HepG2 (cell line): ENCODE results near the gene DDX54. TPM values are rescaled to one million over a fixed set of nuclear protein-coding genes. Genes with fewer than 3 reads are reported as not detected.

ENCODE experiments used
- ATAD3A ChIP-seq: sonication (generic); formaldehyde crosslinking; IDR thresholded peaks from 2 replicates; pipeline ENCODE4 v1.4.0; 2020; ENCODE audit warnings: missing genetic modification reagents
- DNMT1 ChIP-seq: sonication (generic); formaldehyde crosslinking; IDR thresholded peaks from 2 replicates; pipeline ENCODE4 v1.5.1; 2020; ENCODE audit warnings: mild to moderate bottlenecking, missing genetic modification reagents
- FOXJ3 ChIP-seq: sonication (generic); formaldehyde crosslinking; IDR thresholded peaks from 2 replicates; pipeline ENCODE4 v1.4.0; 2020; ENCODE audit warnings: missing genetic modification reagents, mild to moderate bottlenecking, borderline replicate concordance
- ISX ChIP-seq: sonication (generic); formaldehyde crosslinking; conservative IDR thresholded peaks from 2 replicates; pipeline ENCODE4 v1.5.0; 2020; ENCODE audit warnings: missing genetic modification reagents
- MEIS1 ChIP-seq: sonication (generic); formaldehyde crosslinking; IDR thresholded peaks from 2 replicates; pipeline ENCODE4 v1.9.0; 2021; ENCODE audit warnings: mild to moderate bottlenecking, missing genetic modification reagents, moderate library complexity, borderline replicate concordance
- PLRG1 ChIP-seq: fragments of 450-650 bp; conservative IDR thresholded peaks from 2 replicates; pipeline ENCODE4 v1.6.1; 2016
- SKI ChIP-seq: fragments of 450-650 bp; IDR thresholded peaks from one replicate; pipeline ENCODE4 v1.6.1; 2018; ENCODE audit warnings: mild to moderate bottlenecking; ENCODE audit not compliant: partially characterized antibody
- SMYD3 ChIP-seq: sonication (generic); formaldehyde crosslinking; IDR thresholded peaks from 2 replicates; pipeline ENCODE4 v1.8.1; 2023; ENCODE audit warnings: mild to moderate bottlenecking, missing genetic modification reagents
- SSRP1 ChIP-seq: IDR thresholded peaks from 2 replicates; pipeline ENCODE4 v1.6.1; 2016; ENCODE audit warnings: control low read depth
- ZKSCAN1 ChIP-seq: fragments of 150-350 bp; IDR thresholded peaks from 2 replicates; pipeline ENCODE4 v1.6.1; 2014; ENCODE audit warnings: low read length
- ZNF614 ChIP-seq: IDR thresholded peaks from 2 replicates; pipeline ENCODE4 v1.6.1; 2018; ENCODE audit warnings: missing biosample characterization, missing genetic modification reagents, inconsistent platforms, borderline replicate concordance
- ZNF761 ChIP-seq: sonication (generic); formaldehyde crosslinking; conservative IDR thresholded peaks from 2 replicates; pipeline ENCODE4 v1.4.0; 2020; ENCODE audit warnings: mild to moderate bottlenecking, missing genetic modification reagents
- ZNF83 ChIP-seq: sonication (generic); formaldehyde crosslinking; IDR thresholded peaks from 2 replicates; pipeline ENCODE4 v1.4.0; 2020; ENCODE audit warnings: missing genetic modification reagents, mild to moderate bottlenecking, borderline replicate concordance
- ZSCAN12 ChIP-seq: sonication (generic); formaldehyde crosslinking; IDR thresholded peaks from 2 replicates; pipeline ENCODE4 v1.9.0; 2021; ENCODE audit warnings: mild to moderate bottlenecking, missing genetic modification reagents
- ZSCAN31 ChIP-seq: sonication (generic); formaldehyde crosslinking; IDR thresholded peaks from 2 replicates; pipeline ENCODE4 v1.5.0; 2020; ENCODE audit warnings: low read depth, mild to moderate bottlenecking, missing genetic modification reagents
- polyA plus RNA-seq, 8 experiments: library from polyadenylated mRNA; depleted of rRNA in 3 of 8; stranded (reverse) in 7 of 8; unstranded in 1 of 8; fragments of >200 nt; fragmentation: Illumina TruSeq in 4 of 8; extraction: Trizol in 4 of 8; gene quantifications; 2 replicates each; pipeline versions ENCODE4 v1.2.1 to v1.2.3, GENCODE V29; 2011 to 2016; ENCODE audit warnings: low read depth in 4 of 8, missing spikeins in 1 of 8, mixed read lengths in 1 of 8; ENCODE audit not compliant: insufficient read depth in 1 of 8
- total RNA-seq, 5 experiments: library from RNA; depleted of rRNA; stranded (reverse); fragments of >200 nt; fragmentation: Illumina TruSeq; extraction: Trizol; gene quantifications; 2 replicates each; pipeline ENCODE4 v1.2.3, GENCODE V29; 2016; ENCODE audit warnings: low read depth in 1 of 5
- TF ChIP-seq, protein P1 (sequence below): sonication (generic); formaldehyde crosslinking; IDR thresholded peaks from 2 replicates; pipeline ENCODE4 v1.5.1; 2020; ENCODE audit warnings: mild to moderate bottlenecking, missing genetic modification reagents
- TF ChIP-seq, protein P2 (sequence below): sonication (generic); formaldehyde crosslinking; IDR thresholded peaks from 2 replicates; pipeline ENCODE4 v1.8.1; 2022; ENCODE audit warnings: low read depth, mild to moderate bottlenecking, missing genetic modification reagents
- TF ChIP-seq, protein P3 (sequence below): sonication (generic); formaldehyde crosslinking; IDR thresholded peaks from 2 replicates; pipeline ENCODE4 v1.4.0; 2020; ENCODE audit warnings: missing genetic modification reagents
- TF ChIP-seq, protein P4 (sequence below): IDR thresholded peaks from 2 replicates; pipeline ENCODE4 v1.6.1; 2016
- TF ChIP-seq, protein P5 (sequence below): sonication (generic); formaldehyde crosslinking; IDR thresholded peaks from 2 replicates; pipeline ENCODE4 v1.4.0; 2020; ENCODE audit warnings: mild to moderate bottlenecking, missing genetic modification reagents

The DDX54 gene
- total and polyA plus RNA-seq, 2 of the 13 experiments (the other 11 are each of a cell fraction or from before 2014, with no cell fraction given), result 59.7 to 61.1 TPM

DNA sequence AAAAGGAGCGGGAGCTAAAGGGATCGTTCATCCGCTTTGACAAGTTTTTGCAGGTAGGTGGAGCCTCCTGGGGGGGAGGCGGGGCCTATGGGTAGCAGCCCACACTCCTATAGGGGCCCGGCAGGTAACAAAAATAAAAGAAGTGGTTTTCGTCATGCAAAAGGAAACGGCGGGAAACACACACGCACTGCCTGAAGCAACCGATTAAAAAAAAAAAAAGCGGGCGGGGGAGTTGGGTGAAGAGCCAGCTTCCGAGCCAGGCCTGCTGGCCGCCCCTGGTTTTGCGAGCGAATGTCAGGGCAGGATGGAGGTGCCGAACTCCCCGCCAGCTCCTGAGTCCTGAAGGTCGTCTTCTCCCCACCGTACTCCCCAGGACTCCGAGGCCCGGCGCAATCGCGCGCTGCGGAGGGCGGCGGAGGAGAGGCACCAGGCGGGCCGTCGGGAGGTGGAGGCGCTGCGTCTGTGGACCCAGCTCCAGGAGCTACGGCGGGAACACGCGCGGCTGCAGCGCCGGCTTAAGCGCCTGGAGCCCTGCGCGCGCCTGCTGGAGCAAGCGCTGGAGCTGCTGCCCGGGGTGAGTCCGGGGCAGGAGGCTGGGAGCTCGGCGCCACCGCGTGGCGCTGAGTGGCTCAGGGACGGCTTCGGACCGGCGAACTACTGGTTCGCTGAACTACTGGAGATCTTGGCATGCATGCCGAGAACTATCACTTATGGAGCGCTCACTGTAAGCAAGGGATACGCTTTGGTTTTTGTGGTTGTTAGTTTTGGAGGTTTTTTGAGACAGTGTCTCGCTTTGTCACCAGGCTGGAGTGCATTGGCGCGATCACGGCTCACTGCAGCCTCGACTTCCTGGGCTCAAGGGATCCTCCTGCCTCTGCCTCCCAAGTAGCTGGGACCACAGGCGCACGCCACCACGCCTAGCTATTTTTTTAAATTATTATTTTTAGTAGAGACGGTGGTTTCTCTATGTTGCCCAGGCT lies 32.2 kb downstream of the DDX54 start (continued):
- TF ChIP-seq, protein P1, sequence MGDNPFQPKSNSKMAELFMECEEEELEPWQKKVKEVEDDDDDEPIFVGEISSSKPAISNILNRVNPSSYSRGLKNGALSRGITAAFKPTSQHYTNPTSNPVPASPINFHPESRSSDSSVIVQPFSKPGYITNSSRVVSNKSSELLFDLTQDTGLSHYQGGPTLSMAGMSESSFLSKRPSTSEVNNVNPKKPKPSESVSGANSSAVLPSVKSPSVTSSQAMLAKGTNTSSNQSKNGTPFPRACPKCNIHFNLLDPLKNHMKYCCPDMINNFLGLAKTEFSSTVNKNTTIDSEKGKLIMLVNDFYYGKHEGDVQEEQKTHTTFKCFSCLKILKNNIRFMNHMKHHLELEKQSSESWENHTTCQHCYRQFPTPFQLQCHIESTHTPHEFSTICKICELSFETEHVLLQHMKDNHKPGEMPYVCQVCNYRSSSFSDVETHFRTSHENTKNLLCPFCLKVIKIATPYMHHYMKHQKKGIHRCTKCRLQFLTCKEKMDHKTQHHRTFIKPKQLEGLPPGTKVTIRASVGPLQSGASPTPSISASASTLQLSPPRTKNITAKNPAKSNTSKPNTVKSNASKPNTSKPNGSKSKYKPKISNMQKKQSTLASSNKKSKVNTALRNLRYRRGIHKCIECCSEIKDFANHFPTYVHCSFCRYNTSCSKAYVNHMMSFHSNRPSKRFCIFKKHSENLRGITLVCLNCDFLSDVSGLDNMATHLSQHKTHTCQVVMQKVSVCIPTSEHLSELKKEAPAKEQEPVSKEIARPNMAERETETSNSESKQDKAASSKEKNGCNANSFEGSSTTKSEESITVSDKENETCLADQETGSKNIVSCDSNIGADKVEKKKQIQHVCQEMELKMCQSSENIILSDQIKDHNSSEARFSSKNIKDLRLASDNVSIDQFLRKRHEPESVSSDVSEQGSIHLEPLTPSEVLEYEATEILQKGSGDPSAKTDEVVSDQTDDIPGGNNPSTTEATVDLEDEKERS (CRISPR knock-in tag), result no peak
- no peak for TF ChIP-seq SMYD3 (CRISPR knock-in tag)
- TF ChIP-seq SKI, result no peak
- no peak for TF ChIP-seq MEIS1 (CRISPR knock-in tag)
- TF ChIP-seq, protein P2, sequence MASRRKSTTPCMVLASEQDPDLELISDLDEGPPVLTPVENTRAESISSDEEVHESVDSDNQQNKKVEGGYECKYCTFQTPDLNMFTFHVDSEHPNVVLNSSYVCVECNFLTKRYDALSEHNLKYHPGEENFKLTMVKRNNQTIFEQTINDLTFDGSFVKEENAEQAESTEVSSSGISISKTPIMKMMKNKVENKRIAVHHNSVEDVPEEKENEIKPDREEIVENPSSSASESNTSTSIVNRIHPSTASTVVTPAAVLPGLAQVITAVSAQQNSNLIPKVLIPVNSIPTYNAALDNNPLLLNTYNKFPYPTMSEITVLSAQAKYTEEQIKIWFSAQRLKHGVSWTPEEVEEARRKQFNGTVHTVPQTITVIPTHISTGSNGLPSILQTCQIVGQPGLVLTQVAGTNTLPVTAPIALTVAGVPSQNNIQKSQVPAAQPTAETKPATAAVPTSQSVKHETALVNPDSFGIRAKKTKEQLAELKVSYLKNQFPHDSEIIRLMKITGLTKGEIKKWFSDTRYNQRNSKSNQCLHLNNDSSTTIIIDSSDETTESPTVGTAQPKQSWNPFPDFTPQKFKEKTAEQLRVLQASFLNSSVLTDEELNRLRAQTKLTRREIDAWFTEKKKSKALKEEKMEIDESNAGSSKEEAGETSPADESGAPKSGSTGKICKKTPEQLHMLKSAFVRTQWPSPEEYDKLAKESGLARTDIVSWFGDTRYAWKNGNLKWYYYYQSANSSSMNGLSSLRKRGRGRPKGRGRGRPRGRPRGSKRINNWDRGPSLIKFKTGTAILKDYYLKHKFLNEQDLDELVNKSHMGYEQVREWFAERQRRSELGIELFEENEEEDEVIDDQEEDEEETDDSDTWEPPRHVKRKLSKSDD (CRISPR knock-in tag), result no peak
- TF ChIP-seq, protein P3, sequence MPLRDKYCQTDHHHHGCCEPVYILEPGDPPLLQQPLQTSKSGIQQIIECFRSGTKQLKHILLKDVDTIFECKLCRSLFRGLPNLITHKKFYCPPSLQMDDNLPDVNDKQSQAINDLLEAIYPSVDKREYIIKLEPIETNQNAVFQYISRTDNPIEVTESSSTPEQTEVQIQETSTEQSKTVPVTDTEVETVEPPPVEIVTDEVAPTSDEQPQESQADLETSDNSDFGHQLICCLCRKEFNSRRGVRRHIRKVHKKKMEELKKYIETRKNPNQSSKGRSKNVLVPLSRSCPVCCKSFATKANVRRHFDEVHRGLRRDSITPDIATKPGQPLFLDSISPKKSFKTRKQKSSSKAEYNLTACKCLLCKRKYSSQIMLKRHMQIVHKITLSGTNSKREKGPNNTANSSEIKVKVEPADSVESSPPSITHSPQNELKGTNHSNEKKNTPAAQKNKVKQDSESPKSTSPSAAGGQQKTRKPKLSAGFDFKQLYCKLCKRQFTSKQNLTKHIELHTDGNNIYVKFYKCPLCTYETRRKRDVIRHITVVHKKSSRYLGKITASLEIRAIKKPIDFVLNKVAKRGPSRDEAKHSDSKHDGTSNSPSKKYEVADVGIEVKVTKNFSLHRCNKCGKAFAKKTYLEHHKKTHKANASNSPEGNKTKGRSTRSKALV (CRISPR knock-in tag), result peak; percentile 100
- 0 out of 2 replicates have a peak, but pooled peaks have one; percentile 33 for TF ChIP-seq ISX (CRISPR knock-in tag)
- no peak for TF ChIP-seq ZKSCAN1
- TF ChIP-seq FOXJ3, result no peak
- no peak for TF ChIP-seq PLRG1
- no peak for TF ChIP-seq ZNF83 (CRISPR knock-in tag)
- no peak for TF ChIP-seq ZNF614
- TF ChIP-seq, protein P4, sequence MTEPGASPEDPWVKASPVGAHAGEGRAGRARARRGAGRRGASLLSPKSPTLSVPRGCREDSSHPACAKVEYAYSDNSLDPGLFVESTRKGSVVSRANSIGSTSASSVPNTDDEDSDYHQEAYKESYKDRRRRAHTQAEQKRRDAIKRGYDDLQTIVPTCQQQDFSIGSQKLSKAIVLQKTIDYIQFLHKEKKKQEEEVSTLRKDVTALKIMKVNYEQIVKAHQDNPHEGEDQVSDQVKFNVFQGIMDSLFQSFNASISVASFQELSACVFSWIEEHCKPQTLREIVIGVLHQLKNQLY (CRISPR knock-in tag), result no peak
- TF ChIP-seq ZSCAN31, result no peak
- no peak for TF ChIP-seq ATAD3A (CRISPR knock-in tag)
- TF ChIP-seq ZSCAN12 (CRISPR knock-in tag), result no peak
- TF ChIP-seq, protein P5, sequence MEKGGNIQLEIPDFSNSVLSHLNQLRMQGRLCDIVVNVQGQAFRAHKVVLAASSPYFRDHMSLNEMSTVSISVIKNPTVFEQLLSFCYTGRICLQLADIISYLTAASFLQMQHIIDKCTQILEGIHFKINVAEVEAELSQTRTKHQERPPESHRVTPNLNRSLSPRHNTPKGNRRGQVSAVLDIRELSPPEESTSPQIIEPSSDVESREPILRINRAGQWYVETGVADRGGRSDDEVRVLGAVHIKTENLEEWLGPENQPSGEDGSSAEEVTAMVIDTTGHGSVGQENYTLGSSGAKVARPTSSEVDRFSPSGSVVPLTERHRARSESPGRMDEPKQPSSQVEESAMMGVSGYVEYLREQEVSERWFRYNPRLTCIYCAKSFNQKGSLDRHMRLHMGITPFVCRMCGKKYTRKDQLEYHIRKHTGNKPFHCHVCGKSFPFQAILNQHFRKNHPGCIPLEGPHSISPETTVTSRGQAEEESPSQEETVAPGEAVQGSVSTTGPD, result no peak
- TF ChIP-seq ZNF761 (CRISPR knock-in tag), result no peak
- no peak for TF ChIP-seq SSRP1 (CRISPR knock-in tag)
- TF ChIP-seq DNMT1 (CRISPR knock-in tag), result no peak; the same call in 1 of the 2 replicates
